ENCODE results near the gene ATP6V0B.

Gene ATP6V0B

DNA sequence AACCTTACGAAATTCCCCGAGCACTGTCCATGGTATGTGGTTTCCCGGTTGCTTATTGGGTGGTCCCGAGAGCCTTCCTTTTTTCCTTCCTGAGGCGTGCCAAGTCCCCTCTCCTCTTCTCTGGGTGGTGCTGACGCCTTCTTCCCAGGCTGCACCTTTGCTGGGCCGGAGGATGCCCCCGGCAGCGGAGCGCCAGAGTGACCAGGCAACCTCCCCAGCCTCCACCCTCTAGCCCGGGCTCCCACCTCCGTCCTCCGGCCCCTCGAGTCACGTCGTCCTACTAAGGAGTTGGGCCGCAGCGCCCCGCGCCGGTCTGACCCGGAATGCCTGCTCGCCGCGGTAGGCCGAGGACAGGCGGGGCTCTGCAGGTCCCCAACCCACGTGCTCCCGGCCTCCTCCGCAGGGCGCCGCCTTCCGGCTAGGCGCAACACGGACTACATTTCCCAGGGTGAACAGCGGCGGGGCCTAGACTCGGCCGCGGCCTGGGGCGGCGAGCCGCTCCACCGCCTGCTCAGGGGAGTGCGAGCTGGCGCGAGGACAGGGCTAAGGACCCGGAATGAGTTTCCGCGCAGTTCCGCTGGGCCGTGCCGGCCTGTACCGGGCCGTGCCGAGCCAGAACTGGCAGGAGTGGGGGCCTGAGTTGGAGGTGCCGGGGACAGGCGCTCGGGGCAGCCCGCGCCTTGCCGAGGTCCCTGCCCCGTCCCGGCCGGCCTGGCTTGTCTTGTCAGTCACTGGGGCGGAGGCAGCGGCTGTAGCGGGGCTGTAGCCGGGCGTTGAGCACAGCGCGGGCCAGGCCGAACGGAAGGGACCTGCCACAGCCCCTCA lies 28.3 kb upstream of the ATP6V0B start, which contains the start of gene IPO13:
Gene IPO13 (plus strand): TSS at position 715 of the 825 bp plus-strand sequence. CDS start 651 bp downstream, outside the sequence.
- peak within 1 kb of the TSS; percentile 86 for H3K4me3 ChIP-seq (replicated peaks; ENCODE audit: low read depth, low read length)
- TF ChIP-seq, protein P1, sequence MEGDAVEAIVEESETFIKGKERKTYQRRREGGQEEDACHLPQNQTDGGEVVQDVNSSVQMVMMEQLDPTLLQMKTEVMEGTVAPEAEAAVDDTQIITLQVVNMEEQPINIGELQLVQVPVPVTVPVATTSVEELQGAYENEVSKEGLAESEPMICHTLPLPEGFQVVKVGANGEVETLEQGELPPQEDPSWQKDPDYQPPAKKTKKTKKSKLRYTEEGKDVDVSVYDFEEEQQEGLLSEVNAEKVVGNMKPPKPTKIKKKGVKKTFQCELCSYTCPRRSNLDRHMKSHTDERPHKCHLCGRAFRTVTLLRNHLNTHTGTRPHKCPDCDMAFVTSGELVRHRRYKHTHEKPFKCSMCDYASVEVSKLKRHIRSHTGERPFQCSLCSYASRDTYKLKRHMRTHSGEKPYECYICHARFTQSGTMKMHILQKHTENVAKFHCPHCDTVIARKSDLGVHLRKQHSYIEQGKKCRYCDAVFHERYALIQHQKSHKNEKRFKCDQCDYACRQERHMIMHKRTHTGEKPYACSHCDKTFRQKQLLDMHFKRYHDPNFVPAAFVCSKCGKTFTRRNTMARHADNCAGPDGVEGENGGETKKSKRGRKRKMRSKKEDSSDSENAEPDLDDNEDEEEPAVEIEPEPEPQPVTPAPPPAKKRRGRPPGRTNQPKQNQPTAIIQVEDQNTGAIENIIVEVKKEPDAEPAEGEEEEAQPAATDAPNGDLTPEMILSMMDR (IDR thresholded peaks at IDR 0.05; ENCODE audit: low read depth, low read length, missing control alignments), result peak; percentile 64
- peak; percentile 83 for DNase-seq (ENCODE audit: extremely low read depth, low read depth)

DNA sequence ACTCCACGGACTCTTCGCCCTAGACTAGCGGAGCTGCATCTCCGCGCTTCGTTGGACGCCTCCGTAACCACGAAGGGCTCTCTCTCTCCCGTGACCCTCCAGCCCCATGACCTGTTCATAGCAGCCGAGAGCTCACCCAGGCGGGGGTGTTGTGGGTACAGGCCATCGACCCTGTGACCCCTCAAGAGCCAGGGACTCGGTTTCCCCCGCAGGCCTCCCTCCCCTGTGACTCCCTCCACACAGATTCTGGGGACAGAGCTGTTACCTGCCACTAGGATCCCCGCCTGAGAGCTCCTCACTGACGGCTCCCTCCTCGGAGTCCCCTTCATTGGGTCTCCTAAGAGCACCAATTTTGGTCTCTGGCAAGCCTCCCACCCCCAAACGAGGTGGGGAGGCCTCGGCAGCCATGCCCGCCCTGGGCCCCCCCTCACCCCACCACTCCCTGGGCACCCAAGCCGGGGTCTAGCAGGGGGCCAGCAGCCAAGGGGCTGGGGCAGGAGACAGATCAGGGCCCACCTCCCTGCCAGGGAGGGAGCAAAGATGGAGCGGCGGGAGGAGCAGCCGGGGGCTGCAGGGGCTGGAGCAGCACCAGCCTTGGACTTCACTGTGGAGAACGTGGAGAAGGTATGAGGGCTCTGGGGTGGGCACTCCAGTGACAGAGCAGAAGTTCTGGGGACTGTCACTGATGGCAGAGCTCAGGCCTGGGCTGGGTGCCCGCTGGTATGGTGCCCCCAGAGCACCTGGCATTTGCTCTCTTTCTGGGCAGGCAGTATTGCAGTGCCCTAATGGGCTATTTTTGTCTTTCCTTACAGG lies 27.5 kb upstream of the ATP6V0B start:
- DNase-seq (ENCODE audit: extremely low read depth, low read depth), result no peak
- H3K4me3 ChIP-seq (replicated peaks; ENCODE audit: low read depth, low read length), result peak overlapping the region; percentile 86
- TF ChIP-seq, protein P1 (IDR thresholded peaks at IDR 0.05; ENCODE audit: low read depth, low read length, missing control alignments), result no peak

GRCh38 chr1:43947874-43948437 lies 26.8 kb upstream of the ATP6V0B start:
- TF ChIP-seq, protein P1 (IDR thresholded peaks at IDR 0.05; ENCODE audit: low read depth, low read length, missing control alignments), result no peak
- DNase-seq (ENCODE audit: extremely low read depth, low read depth), result no peak
- H3K4me3 ChIP-seq (replicated peaks; ENCODE audit: low read depth, low read length), result peak overlapping the region; percentile 86

- TF ChIP-seq, protein P1 (IDR thresholded peaks at IDR 0.05; ENCODE audit: low read depth, low read length, missing control alignments), result no peak
- no peak for DNase-seq (ENCODE audit: extremely low read depth, low read depth)
- no peak overlapping the region for H3K4me3 ChIP-seq (replicated peaks; ENCODE audit: low read depth, low read length)
Measured at GRCh38 chr1:43949678-43950077, 25.1 kb upstream of the ATP6V0B start.

GRCh38 chr1:43951021-43951985 lies 23.5 kb upstream of the ATP6V0B start:
- TF ChIP-seq, protein P1 (IDR thresholded peaks at IDR 0.05; ENCODE audit: low read depth, low read length, missing control alignments), result no peak
- H3K4me3 ChIP-seq (replicated peaks; ENCODE audit: low read depth, low read length), result no peak overlapping the region
- no peak for DNase-seq (ENCODE audit: extremely low read depth, low read depth)
